Hematopoietic multipotent progenitor cell (in vitro differentiated cells): ENCODE results near the gene MLKL. TPM values are rescaled to one million over a fixed set of nuclear protein-coding genes. Genes with fewer than 3 reads are reported as not detected.
"Not testable (repeated sequence)": the region's sequence is repeated elsewhere in the genome, so short reads cannot be mapped to it uniquely, and the experiment has no call there.

Experiments
- DNase-seq, 3 donors: peaks; one replicate each; pipeline ENCODE4 v3.0.0-alpha.2; 2011 to 2015; ENCODE audit warnings: low read depth in 2 of 3, low spot score in 2 of 3
- total RNA-seq: library from RNA; depleted of rRNA; stranded (reverse); fragments of >200 nt; gene quantifications from one replicate; pipeline ENCODE4 v1.2.3, GENCODE V29; 2012

The MLKL gene
- total RNA-seq, 1 donor = 12.7 TPM

- DNase-seq = peak; percentile 72 to 82 (median 76)
These were observed 8.8 kb upstream of the MLKL start for GRCh38 chr16:74709441-74709877.

- DNase-seq = peak in 2 of 3 donors; percentile 26 to 30
These were observed 585 bp downstream of the MLKL start for GRCh38 chr16:74700116-74700437.

GRCh38 chr16:74699666-74700065, 996 bp downstream of the MLKL start:
- no peak for DNase-seq

GRCh38 chr16:74698222-74698621, 2.4 kb downstream of the MLKL start:
- DNase-seq = no peak

- DNase-seq = peak in 2 of 3 donors; percentile 80 to 89
These were observed 4.9 kb downstream of the MLKL start for GRCh38 chr16:74695450-74696422.

- DNase-seq = no peak
These were observed 9.4 kb downstream of the MLKL start for GRCh38 chr16:74691093-74691855.

- no peak for DNase-seq
These were observed 18.1 kb downstream of the MLKL start for GRCh38 chr16:74682556-74682955.

GRCh38 chr16:74680681-74681080, 20.0 kb downstream of the MLKL start:
- DNase-seq = no peak

GRCh38 chr16:74679983-74680382, 20.7 kb downstream of the MLKL start:
- DNase-seq = no peak

GRCh38 chr16:74677868-74678267, 22.8 kb downstream of the MLKL start:
- DNase-seq = no peak

- DNase-seq = no peak
These were observed 26.8 kb downstream of the MLKL start for GRCh38 chr16:74673876-74674275.

GRCh38 chr16:74668877-74669276, 31.8 kb downstream of the MLKL start:
- DNase-seq = not testable (repeated sequence)

- DNase-seq = peak in 2 of 3 donors; percentile 5 to 21
These were observed 33.4 kb downstream of the MLKL start for GRCh38 chr16:74667255-74667700.

GRCh38 chr16:74666425-74667254, 34.0 kb downstream of the MLKL start, which contains the start of gene RFWD3:
RFWD3 (minus strand) TSS chr16:74666877; CDS start chr16:74661449, 5,428 bp downstream.
- peak; percentile 86 to 99 (median 98) for DNase-seq

- no peak for DNase-seq
These were observed 34.6 kb downstream of the MLKL start for GRCh38 chr16:74666010-74666421.

- DNase-seq = no peak
These were observed 39.6 kb downstream of the MLKL start for GRCh38 chr16:74661064-74661463.

- DNase-seq = no peak
These were observed 40.3 kb downstream of the MLKL start for GRCh38 chr16:74660383-74660782.

- DNase-seq = no peak
These were observed 41.6 kb downstream of the MLKL start for GRCh38 chr16:74659041-74659440.

GRCh38 chr16:74657870-74658642, 42.6 kb downstream of the MLKL start:
- no peak for DNase-seq
